ENCODE measurements around the gene ZDHHC7. TPM values are rescaled to one million over a fixed set of nuclear protein-coding genes. Genes with fewer than 3 reads are reported as not detected.

Gene ZDHHC7
- total RNA-seq, 2 experiments from 2014 or later: 22.5 to 24.3 TPM

DNA sequence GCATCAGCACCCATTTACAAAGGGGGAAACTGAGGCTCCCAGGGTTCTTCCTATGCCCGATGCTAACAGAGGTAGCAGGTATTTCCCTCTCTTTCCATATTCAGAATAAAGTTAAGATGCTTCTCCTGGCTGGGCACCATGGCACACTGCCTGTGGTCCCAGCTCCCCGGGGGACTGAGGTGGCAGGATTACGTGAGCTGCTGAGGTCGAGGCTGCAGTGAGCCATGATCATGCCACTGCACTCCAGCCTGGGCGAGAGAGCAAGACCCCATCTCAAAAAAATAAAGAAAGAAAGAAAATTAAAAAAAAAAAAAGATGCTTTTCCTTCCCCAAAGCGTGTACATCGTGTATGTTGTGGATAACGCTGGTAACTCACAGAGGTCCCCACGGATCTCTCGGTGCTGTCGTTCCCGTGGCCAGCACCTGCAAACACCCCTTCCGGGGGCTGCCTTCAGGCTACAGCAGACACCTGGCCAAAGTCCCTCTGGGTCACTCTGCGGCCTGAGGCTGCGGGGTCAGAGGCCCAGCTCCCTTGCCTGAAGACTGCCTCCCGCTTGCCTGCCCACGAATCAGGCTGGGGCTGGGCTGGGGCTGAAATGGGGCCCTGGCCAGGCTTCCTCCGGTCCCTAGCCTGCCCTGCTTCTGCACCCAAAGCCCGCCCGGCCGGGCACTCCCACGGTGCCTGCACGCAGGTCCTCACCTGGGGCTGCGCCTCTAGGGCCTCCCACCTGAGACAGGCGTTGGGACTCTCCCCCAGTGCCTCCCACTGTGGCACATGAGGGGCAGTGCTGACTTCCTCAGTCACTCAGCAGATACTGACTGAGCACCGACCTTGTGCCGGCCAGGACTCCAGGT is 63.1 kb downstream of the ZDHHC7 start:
- no peaks in the 10 kb centered on the region for H3K9me3 ChIP-seq (ENCODE audit: low read length)
- no peak overlapping the region for H3K27ac ChIP-seq (ENCODE audit: low read depth, low read length, poor library complexity, severe bottlenecking)
- no peak overlapping the region for H3K4me3 ChIP-seq (ENCODE audit: low read depth, low read length, poor library complexity, severe bottlenecking)
- DNase-seq (ENCODE audit: low spot score): no peak
- no peaks in the 10 kb centered on the region for H3K4me1 ChIP-seq (ENCODE audit: insufficient read depth, low read length, poor library complexity, severe bottlenecking)
- H4K20me1 ChIP-seq (ENCODE audit: insufficient read depth, low read length): no peaks in the 10 kb centered on the region
- BruUV-seq (replicated peaks): no TSS peak
- H3K36me3 ChIP-seq (ENCODE audit: insufficient read depth, low read length): no peaks in the 10 kb centered on the region
- H3K9me2 ChIP-seq (ENCODE audit: insufficient read depth, low read length): no peaks in the 10 kb centered on the region
- CTCF ChIA-PET (ENCODE audit: unreplicated experiment): no interaction called here
- POLR2A ChIA-PET: no interaction called here
- intact Hi-C loops (cut with micrococcal nuclease; ENCODE audit: unreplicated experiment): no loop called here
- no peak overlapping the region for H3K4me2 ChIP-seq (ENCODE audit: low read length)
- no peak overlapping the region for H2AFZ ChIP-seq (ENCODE audit: low read length)
- TF ChIP-seq, protein P1, sequence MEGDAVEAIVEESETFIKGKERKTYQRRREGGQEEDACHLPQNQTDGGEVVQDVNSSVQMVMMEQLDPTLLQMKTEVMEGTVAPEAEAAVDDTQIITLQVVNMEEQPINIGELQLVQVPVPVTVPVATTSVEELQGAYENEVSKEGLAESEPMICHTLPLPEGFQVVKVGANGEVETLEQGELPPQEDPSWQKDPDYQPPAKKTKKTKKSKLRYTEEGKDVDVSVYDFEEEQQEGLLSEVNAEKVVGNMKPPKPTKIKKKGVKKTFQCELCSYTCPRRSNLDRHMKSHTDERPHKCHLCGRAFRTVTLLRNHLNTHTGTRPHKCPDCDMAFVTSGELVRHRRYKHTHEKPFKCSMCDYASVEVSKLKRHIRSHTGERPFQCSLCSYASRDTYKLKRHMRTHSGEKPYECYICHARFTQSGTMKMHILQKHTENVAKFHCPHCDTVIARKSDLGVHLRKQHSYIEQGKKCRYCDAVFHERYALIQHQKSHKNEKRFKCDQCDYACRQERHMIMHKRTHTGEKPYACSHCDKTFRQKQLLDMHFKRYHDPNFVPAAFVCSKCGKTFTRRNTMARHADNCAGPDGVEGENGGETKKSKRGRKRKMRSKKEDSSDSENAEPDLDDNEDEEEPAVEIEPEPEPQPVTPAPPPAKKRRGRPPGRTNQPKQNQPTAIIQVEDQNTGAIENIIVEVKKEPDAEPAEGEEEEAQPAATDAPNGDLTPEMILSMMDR (conservative IDR thresholded peaks at IDR 0.05; ENCODE audit: low read length): no peak
- no peak for TF ChIP-seq EZH2phosphoT487 (IDR thresholded peaks at IDR 0.05; ENCODE audit: borderline replicate concordance, low read depth, low read length)
- H3K79me2 ChIP-seq (ENCODE audit: insufficient read depth, low read depth, low read length): no peaks in the 10 kb centered on the region

GRCh38 chr16:84947022-84947421 is 64.3 kb downstream of the ZDHHC7 start:
- BruUV-seq (replicated peaks): no TSS peak
- no peaks in the 10 kb centered on the region for H3K79me2 ChIP-seq (ENCODE audit: insufficient read depth, low read depth, low read length)
- no peak for TF ChIP-seq EZH2phosphoT487 (IDR thresholded peaks at IDR 0.05; ENCODE audit: borderline replicate concordance, low read depth, low read length)
- TF ChIP-seq, protein P1 (conservative IDR thresholded peaks at IDR 0.05; ENCODE audit: low read length): no peak
- no peaks in the 10 kb centered on the region for H3K9me3 ChIP-seq (ENCODE audit: low read length)
- peak; percentile 18 for DNase-seq (ENCODE audit: low spot score)
- H3K4me1 ChIP-seq (ENCODE audit: insufficient read depth, low read length, poor library complexity, severe bottlenecking): no peaks in the 10 kb centered on the region
- no peaks in the 10 kb centered on the region for H4K20me1 ChIP-seq (ENCODE audit: insufficient read depth, low read length)
- H3K4me3 ChIP-seq (ENCODE audit: low read depth, low read length, poor library complexity, severe bottlenecking): no peak overlapping the region
- ChIA-PET CTCF (ENCODE audit: unreplicated experiment) (no interaction called here), POLR2A (no interaction called here)
- intact Hi-C loops (cut with micrococcal nuclease; ENCODE audit: unreplicated experiment): no loop called here
- no peaks in the 10 kb centered on the region for H3K36me3 ChIP-seq (ENCODE audit: insufficient read depth, low read length)
- H3K4me2 ChIP-seq (ENCODE audit: low read length): no peak overlapping the region
- no peaks in the 10 kb centered on the region for H3K9me2 ChIP-seq (ENCODE audit: insufficient read depth, low read length)
- no peak overlapping the region for H3K27ac ChIP-seq (ENCODE audit: low read depth, low read length, poor library complexity, severe bottlenecking)
- no peak overlapping the region for H2AFZ ChIP-seq (ENCODE audit: low read length)

- Histone ChIP-seq H3K9me3 (ENCODE audit: low read length) (no peaks in the 10 kb centered on the region), H2AFZ (ENCODE audit: low read length) (no peak overlapping the region), H3K79me2 (ENCODE audit: insufficient read depth, low read depth, low read length) (no peaks in the 10 kb centered on the region), H3K4me2 (ENCODE audit: low read length) (no peak overlapping the region), H4K20me1 (ENCODE audit: insufficient read depth, low read length) (no peaks in the 10 kb centered on the region), H3K4me1 (ENCODE audit: insufficient read depth, low read length, poor library complexity, severe bottlenecking) (no peaks in the 10 kb centered on the region), H3K27ac (ENCODE audit: low read depth, low read length, poor library complexity, severe bottlenecking) (no peak overlapping the region), H3K36me3 (ENCODE audit: insufficient read depth, low read length) (no peaks in the 10 kb centered on the region), H3K4me3 (ENCODE audit: low read depth, low read length, poor library complexity, severe bottlenecking) (no peak overlapping the region), H3K9me2 (ENCODE audit: insufficient read depth, low read length) (no peaks in the 10 kb centered on the region)
- intact Hi-C loops (cut with micrococcal nuclease; ENCODE audit: unreplicated experiment): no loop called here
- POLR2A ChIA-PET: interaction anchor here (0.6 kb wide), 1 partner anchor 877 kb away, joined by 5 read pairs; no protein-coding TSS in a partner anchor
- no TSS peak for BruUV-seq (replicated peaks)
- TF ChIP-seq, protein P1 (conservative IDR thresholded peaks at IDR 0.05; ENCODE audit: low read length): no peak
- TF ChIP-seq EZH2phosphoT487 (IDR thresholded peaks at IDR 0.05; ENCODE audit: borderline replicate concordance, low read depth, low read length): no peak
- CTCF ChIA-PET (ENCODE audit: unreplicated experiment): no interaction called here
- no peak for DNase-seq (ENCODE audit: low spot score)
Observed at GRCh38 chr16:84943620-84944019, 67.7 kb downstream of the ZDHHC7 start.
